ENCODE data around the gene EMCN.
"Not testable (repeated sequence)": the region's sequence is repeated elsewhere in the genome, so short reads cannot be mapped to it uniquely, and the experiment has no call there.

EMCN gene

GRCh38 chr4:100489305-100489704 lies 28.5 kb downstream of the EMCN start:
- DNase-seq: no peak

- DNase-seq: no peak
Observed at GRCh38 chr4:100486496-100486895, 31.3 kb downstream of the EMCN start.

DNA sequence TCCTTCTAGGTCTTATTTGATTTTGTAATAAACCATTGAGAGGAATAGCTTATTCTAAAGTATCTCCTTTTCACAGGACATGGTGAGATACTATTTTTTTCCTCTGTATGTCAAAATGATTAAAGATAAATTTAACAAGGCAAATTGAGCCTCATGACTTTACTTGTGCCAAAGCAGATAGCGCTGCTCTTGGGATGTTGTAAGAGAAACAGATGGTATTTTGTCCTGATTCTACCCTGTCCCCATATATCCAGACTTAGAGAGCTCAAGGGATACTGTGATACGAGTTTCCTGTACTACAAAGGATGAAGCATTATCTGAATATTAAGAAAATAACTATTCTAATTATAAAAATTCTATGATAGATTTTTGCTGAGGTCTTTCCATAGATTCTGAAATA lies 34.0 kb downstream of the EMCN start:
- DNase-seq: no peak

GRCh38 chr4:100479971-100480370 lies 37.9 kb downstream of the EMCN start:
- DNase-seq: no peak

GRCh38 chr4:100469555-100469954 lies 48.3 kb downstream of the EMCN start:
- no peak for DNase-seq

GRCh38 chr4:100466501-100466900 lies 51.3 kb downstream of the EMCN start:
- no peak for DNase-seq

- no peak for DNase-seq
Observed at GRCh38 chr4:100461807-100462605, 55.8 kb downstream of the EMCN start.

DNA sequence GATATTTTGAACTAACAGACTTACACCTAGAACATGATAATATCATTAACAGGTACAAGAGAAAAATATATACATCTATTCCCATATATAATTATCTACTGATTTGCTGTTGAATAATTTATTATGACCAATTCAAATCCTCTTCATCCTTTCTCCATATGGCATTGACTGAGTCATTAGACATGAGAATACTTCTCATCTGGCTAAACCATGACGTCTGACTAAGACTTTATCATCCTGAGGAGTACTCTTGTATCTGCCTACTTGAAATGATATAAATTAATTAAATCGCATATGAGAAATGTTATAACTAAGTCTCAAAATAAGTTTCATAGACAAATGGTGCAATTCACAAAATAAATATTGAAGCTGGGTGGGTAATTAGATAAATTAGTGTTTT lies 67.4 kb downstream of the EMCN start:
- no peak for DNase-seq

DNA sequence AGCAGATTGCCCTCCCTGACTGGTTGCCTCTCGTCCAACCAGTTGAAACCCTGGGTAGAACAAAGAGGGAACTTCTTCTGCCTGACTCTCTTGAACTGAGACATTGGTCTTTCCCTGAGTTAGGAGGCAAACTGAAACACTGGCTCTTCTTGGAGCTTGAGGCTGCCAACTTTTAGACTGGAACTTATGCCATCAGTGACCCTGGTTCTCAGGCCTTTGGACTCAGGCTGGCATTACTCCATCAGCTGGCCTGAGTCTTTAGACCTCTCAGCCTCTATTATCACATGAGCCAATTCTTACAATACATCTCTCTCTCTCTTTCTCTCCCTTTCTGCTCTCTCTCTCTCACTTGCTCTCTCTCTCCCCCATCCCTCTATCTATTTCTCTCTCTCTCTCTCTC lies 86.4 kb downstream of the EMCN start:
- DNase-seq: no peak

DNA sequence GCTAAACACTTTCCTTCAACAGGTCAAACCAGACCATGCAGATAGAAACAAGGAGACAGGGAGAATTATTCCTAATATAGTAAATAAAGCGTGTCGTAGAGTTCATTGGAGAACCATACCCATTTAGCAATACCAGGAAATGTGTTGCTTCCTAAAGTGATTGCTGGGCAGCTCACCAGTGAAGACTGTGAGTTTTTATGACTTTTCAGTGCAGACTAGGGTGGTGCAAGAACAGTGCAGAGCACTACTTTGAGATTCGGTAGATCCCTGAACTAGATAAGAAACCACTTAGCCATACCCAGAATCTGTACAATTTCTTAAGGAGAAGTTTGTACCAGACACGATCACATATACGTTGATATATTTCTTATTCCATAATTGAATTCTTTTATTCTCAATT lies 87.4 kb downstream of the EMCN start:
- no peak for DNase-seq

DNA sequence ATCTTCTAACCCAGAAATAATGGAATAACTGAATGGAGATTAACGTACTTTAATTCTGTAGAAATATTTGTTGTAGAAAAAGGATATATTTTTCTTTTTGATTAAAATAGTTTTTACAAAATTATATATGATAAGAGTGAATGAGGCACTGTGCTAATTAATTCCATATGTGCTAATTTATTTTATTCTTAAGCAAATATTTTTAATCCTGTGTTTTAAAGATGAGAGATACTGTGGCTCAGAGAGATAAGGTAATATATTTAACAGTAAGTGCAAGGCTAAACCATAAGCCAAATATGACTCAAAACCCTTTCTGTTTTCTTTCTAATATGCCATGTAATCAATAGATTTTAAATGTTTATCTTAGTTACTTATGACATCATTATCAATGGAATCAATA lies 88.2 kb downstream of the EMCN start:
- DNase-seq: no peak

DNA sequence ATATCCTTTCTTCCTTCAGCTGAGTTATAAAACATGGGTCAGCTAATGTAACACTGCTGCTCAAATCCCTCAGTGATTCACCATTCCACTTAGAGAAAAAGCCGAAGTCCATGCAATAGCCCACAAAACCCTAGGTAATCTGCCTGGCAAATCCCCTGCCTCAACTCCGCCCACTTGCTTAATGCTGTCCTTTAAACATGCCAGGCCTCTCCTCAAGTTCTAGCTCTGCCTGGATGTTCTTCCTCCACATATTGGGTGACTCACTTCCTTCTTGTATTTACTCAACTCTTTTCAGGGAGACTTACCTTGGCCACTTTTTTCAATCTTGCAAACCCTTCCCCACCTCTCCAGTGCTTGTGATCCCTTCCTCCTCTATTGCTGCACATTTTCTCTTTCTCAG lies 89.8 kb downstream of the EMCN start:
- DNase-seq: no peak

DNA sequence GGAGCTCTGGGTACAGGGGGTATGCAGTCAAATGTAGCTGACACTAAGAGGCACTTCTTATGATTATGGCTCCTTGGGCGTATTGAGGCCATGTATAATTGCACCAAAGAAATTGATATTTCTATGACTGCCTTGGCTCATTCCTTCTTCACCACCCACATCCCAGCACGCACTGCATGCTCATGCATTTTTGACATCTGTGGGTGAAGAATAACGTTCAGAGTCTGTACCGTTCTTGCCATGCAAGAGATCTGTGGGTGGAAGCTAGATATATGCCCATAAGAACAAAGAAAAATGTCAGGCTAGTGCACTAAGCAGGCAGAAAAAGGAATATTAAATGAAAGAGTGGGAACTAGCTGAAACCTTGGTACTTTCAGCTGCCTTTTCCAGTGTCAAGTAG lies 93.4 kb downstream of the EMCN start:
- no peak for DNase-seq

DNA sequence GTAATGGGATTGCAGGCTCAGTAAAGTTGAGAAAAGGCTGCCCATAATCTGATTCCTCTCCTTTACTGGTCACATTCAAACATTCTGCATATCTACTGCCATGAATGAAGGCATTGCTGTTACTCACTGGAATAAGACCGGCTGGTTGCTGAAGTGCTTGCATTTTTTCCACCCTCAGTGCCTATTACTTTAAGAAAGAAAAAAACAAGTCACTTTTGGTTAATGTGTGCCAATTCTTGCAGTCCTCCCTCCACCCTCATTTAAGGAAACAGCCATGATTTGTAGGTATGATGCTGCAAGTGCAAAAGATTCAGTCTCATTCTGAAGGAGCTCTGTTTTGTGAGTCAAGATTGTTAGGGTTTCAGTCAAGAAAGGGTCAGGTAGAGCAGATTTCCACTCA lies 94.9 kb downstream of the EMCN start:
- DNase-seq: no peak

- DNase-seq: peak; percentile 17
Observed at GRCh38 chr4:100421361-100421978, 96.4 kb downstream of the EMCN start.

- DNase-seq: no peak
Observed at GRCh38 chr4:100420571-100420970, 97.3 kb downstream of the EMCN start.

DNA sequence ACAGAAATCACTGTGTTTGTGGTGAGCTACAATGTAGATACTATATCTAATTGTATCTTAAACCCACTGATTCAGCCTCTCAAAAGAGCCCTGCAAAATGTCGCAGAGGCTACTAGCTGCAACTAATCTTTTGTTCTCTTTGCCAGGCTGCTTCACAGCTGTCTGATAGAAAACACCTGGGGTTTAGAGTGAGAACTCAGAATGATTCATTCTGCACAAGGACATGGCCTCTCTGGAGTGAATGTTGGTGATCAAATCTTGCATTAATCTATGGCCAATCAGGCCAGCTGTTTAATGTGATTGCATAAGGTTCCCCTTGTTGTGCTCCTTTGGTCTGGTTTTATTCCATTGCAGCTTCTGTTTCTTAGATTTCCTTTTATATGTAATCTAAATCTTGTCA lies 100.3 kb downstream of the EMCN start:
- DNase-seq: peak; percentile 3

- no peak for DNase-seq
Observed at GRCh38 chr4:100414016-100414790, 103.6 kb downstream of the EMCN start.

- no peak for DNase-seq
Observed at GRCh38 chr4:100391863-100392262, 126.0 kb downstream of the EMCN start.

GRCh38 chr4:100391086-100391485 lies 126.7 kb downstream of the EMCN start:
- no peak for DNase-seq

GRCh38 chr4:100386270-100386669 lies 131.6 kb downstream of the EMCN start:
- no peak for DNase-seq

DNA sequence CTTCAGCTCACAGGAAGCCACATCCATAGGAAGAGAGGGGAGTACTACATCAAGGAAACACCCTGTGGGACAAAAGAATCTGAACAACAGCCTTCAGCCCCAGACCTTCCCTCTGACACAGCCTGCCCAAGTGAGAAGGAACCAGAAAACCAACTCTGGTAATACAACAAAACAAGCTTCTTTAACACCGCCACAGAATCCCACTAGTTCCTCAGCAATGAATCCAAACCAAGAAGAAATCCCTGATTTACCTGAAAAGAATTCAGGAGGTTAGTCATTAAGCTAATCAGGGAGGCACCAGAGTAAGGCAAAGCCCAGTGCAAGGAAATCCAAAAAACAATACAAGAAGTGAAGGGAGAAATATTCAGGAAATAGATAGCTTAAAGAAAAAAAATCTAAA lies 137.4 kb downstream of the EMCN start:
- not testable (repeated sequence) for DNase-seq

DNA sequence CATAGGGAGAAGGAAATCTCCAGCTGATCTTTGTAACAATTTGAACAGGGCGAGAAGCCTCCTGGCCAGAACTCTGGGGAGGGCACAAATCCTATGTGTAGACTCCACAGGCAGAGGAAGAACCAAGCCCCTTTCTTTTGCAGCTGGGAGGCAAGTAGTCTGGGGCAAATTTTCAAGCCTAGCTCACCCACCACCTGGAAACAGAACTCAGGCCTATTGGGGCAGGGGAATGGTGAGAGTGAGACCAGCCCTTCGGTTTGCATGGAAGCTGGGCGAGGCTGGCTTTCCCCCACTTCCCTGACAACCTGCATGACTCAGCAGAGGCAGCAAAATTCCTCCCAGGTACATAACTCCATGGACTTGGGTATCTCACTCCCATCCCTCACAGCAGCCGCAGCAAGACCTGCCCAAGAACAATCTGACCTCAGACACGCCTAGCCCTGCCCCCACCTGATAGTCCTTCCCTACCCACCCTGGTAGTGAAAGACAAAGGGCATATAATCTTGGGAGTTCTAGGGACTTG lies 138.2 kb downstream of the EMCN start:
- DNase-seq: no peak

- no peak for DNase-seq
Observed at GRCh38 chr4:100372432-100372831, 145.4 kb downstream of the EMCN start.
